HUES48 (cell line): Measurements from ENCODE around the gene GPR85.
A peak's percentile ranks its signal among the peaks of the same experiment; 100 is the strongest.
"Not testable (repeated sequence)": the region's sequence is repeated elsewhere in the genome, so short reads cannot be mapped to it uniquely, and the experiment has no call there.

Source experiments
- H3K27ac ChIP-seq: one replicate; pipeline ENCODE4 v1.7.0; 2013; ENCODE audit warnings: low read depth, low read length, inconsistent platforms
- H3K27me3 ChIP-seq: 2 replicates; pipeline ENCODE4 v1.6.1; 2013; ENCODE audit warnings: mild to moderate bottlenecking, low read length; ENCODE audit not compliant: control insufficient read depth, insufficient read depth
- H3K36me3 ChIP-seq: 2 replicates; pipeline ENCODE4 v1.6.1; 2013; ENCODE audit warnings: low read length; ENCODE audit not compliant: control insufficient read depth, insufficient read depth
- H3K4me1 ChIP-seq: 2 replicates; pipeline ENCODE4 v1.6.1; 2013; ENCODE audit warnings: mild to moderate bottlenecking, low read length; ENCODE audit not compliant: control insufficient read depth, insufficient read depth
- H3K4me3 ChIP-seq: 2 replicates; pipeline ENCODE4 v1.5.1; 2013; ENCODE audit warnings: mild to moderate bottlenecking, low read depth, low read length
- H3K9ac ChIP-seq: 2 replicates; pipeline ENCODE4 v1.6.1; 2013; ENCODE audit warnings: mild to moderate bottlenecking, low read depth, low read length, moderate library complexity
- H3K9me3 ChIP-seq: 2 replicates; pipeline ENCODE4 v1.6.1; 2013; ENCODE audit warnings: low read length; ENCODE audit not compliant: control insufficient read depth, insufficient read depth

Gene GPR85

GRCh38 chr7:113086431-113086888, at the start of gene GPR85:
TSS of gene GPR85 (minus strand) at chr7:113086827. CDS start at chr7:113084721, 2,106 bp downstream.
- Histone ChIP-seq H3K9me3 (no peaks in the 10 kb centered on the region), H3K36me3 (no peaks in the 10 kb centered on the region), H3K9ac (no peak within 1 kb of the TSS), H3K27me3 (peaks cover 63% of the 10 kb centered on the region), H3K4me1 (peaks cover 16% of the 10 kb centered on the region), H3K4me3 (peak within 1 kb of the TSS; percentile 79), H3K27ac (no peak within 1 kb of the TSS)

- Histone ChIP-seq H3K9me3 (no peaks in the 10 kb centered on the region), H3K36me3 (no peaks in the 10 kb centered on the region), H3K4me1 (no peaks in the 10 kb centered on the region), H3K4me3 (no peak overlapping the region), H3K27me3 (no peaks in the 10 kb centered on the region), H3K27ac (no peak overlapping the region), H3K9ac (no peak overlapping the region)
These were observed 47.4 kb upstream of the GPR85 start for GRCh38 chr7:113134025-113134424.

- Histone ChIP-seq H3K4me3 (no peak overlapping the region), H3K27ac (no peak overlapping the region), H3K36me3 (no peaks in the 10 kb centered on the region), H3K9ac (no peak overlapping the region), H3K9me3 (no peaks in the 10 kb centered on the region), H3K4me1 (no peaks in the 10 kb centered on the region), H3K27me3 (no peaks in the 10 kb centered on the region)
These were observed 44.7 kb upstream of the GPR85 start for GRCh38 chr7:113131367-113131766.

- no peaks in the 10 kb centered on the region for H3K4me1 ChIP-seq
- H3K4me3 ChIP-seq = no peak overlapping the region
- no peaks in the 10 kb centered on the region for H3K27me3 ChIP-seq
- no peaks in the 10 kb centered on the region for H3K36me3 ChIP-seq
- no peak overlapping the region for H3K27ac ChIP-seq
- no peaks in the 10 kb centered on the region for H3K9me3 ChIP-seq
- H3K9ac ChIP-seq = no peak overlapping the region
These were observed 41.4 kb upstream of the GPR85 start for GRCh38 chr7:113128031-113128430.

GRCh38 chr7:113125728-113126127, 39.1 kb upstream of the GPR85 start:
- H3K27ac ChIP-seq = no peak overlapping the region
- H3K9ac ChIP-seq = no peak overlapping the region
- H3K36me3 ChIP-seq = no peaks in the 10 kb centered on the region
- no peak overlapping the region for H3K4me3 ChIP-seq
- H3K4me1 ChIP-seq = no peaks in the 10 kb centered on the region
- no peaks in the 10 kb centered on the region for H3K9me3 ChIP-seq
- H3K27me3 ChIP-seq = no peaks in the 10 kb centered on the region; the same call in 1 of the 2 replicates

GRCh38 chr7:113122744-113123143, 36.1 kb upstream of the GPR85 start:
- no peak overlapping the region for H3K9ac ChIP-seq
- no peak overlapping the region for H3K27ac ChIP-seq
- no peaks in the 10 kb centered on the region for H3K9me3 ChIP-seq
- no peak overlapping the region for H3K4me3 ChIP-seq
- no peaks in the 10 kb centered on the region; the same call in 1 of the 2 replicates for H3K27me3 ChIP-seq
- peaks cover under 1% of the 10 kb centered on the region; the same call in 1 of the 2 replicates for H3K4me1 ChIP-seq
- H3K36me3 ChIP-seq = no peaks in the 10 kb centered on the region

GRCh38 chr7:113120647-113121046, 34.0 kb upstream of the GPR85 start:
- Histone ChIP-seq H3K27me3 (no peaks in the 10 kb centered on the region; the same call in 1 of the 2 replicates), H3K36me3 (peaks cover 10% of the 10 kb centered on the region), H3K9ac (no peak overlapping the region), H3K4me3 (no peak overlapping the region), H3K4me1 (peaks cover 7% of the 10 kb centered on the region), H3K9me3 (no peaks in the 10 kb centered on the region), H3K27ac (no peak overlapping the region)

GRCh38 chr7:113119429-113119828, 32.8 kb upstream of the GPR85 start:
- Histone ChIP-seq H3K4me3 (no peak overlapping the region), H3K27ac (no peak overlapping the region), H3K27me3 (no peaks in the 10 kb centered on the region; the same call in 1 of the 2 replicates), H3K36me3 (peaks cover 18% of the 10 kb centered on the region), H3K9ac (no peak overlapping the region), H3K4me1 (peaks cover 7% of the 10 kb centered on the region), H3K9me3 (no peaks in the 10 kb centered on the region)

- Histone ChIP-seq H3K4me1 (peaks cover 7% of the 10 kb centered on the region), H3K9me3 (no peaks in the 10 kb centered on the region), H3K27ac (peak within 1 kb of the TSS; percentile 16), H3K27me3 (no peaks in the 10 kb centered on the region; the same call in 1 of the 2 replicates), H3K4me3 (peak within 1 kb of the TSS; percentile 84), H3K36me3 (peaks cover 20% of the 10 kb centered on the region), H3K9ac (peak within 1 kb of the TSS; percentile 77)
These were observed 31.7 kb upstream of the GPR85 start, which contains the start of gene SMIM30 for GRCh38 chr7:113118074-113118959. TSS of gene SMIM30 (minus strand) at chr7:113118554. CDS start at chr7:113117578, 976 bp downstream.

GRCh38 chr7:113117374-113117774, 30.7 kb upstream of the GPR85 start:
- H3K4me1 ChIP-seq, H3K9ac ChIP-seq, H3K9me3 ChIP-seq, H3K27me3 ChIP-seq: not testable (repeated sequence)
- Histone ChIP-seq H3K36me3 (peaks cover 25% of the 10 kb centered on the region), H3K27ac (peak overlapping the region; percentile 10), H3K4me3 (peak overlapping the region; percentile 84)

GRCh38 chr7:113113912-113114311, 27.3 kb upstream of the GPR85 start:
- peaks cover 25% of the 10 kb centered on the region for H3K36me3 ChIP-seq
- no peak overlapping the region for H3K4me3 ChIP-seq
- H3K9me3 ChIP-seq = no peaks in the 10 kb centered on the region
- H3K27me3 ChIP-seq = no peaks in the 10 kb centered on the region
- H3K9ac ChIP-seq = no peak overlapping the region
- H3K27ac ChIP-seq = no peak overlapping the region
- peaks cover 7% of the 10 kb centered on the region for H3K4me1 ChIP-seq
